Type B pancreatic cell (in vitro differentiated cells): ENCODE results near the gene D2HGDH. TPM values are rescaled to one million over a fixed set of nuclear protein-coding genes. Genes with fewer than 3 reads are reported as not detected.
"Not testable (repeated sequence)": the region's sequence is repeated elsewhere in the genome, so short reads cannot be mapped to it uniquely, and the experiment has no call there.

Experiments
- DNase-seq: peaks from one replicate; pipeline ENCODE4 v3.0.0; 2021; ENCODE audit warnings: mixed read lengths; ENCODE audit not compliant: unreplicated experiment; ENCODE audit errors: extremely low spot score
- H3K27ac Mint-ChIP-seq: 2 replicates; pipeline ENCODE4 v1.8.0; 2021; ENCODE audit warnings: mild to moderate bottlenecking, mixed read lengths
- H3K27me3 Mint-ChIP-seq: 2 replicates; pipeline ENCODE4 v1.8.0; 2021; ENCODE audit warnings: mixed read lengths
- H3K36me3 Mint-ChIP-seq: 2 replicates; pipeline ENCODE4 v1.8.0; 2021; ENCODE audit warnings: mixed read lengths
- H3K4me1 Mint-ChIP-seq: one replicate; pipeline ENCODE4 v1.8.0; 2021; ENCODE audit warnings: mixed read lengths; ENCODE audit not compliant: unreplicated experiment
- H3K4me3 Mint-ChIP-seq: 2 replicates; pipeline ENCODE4 v1.8.0; 2021; ENCODE audit warnings: mild to moderate bottlenecking, mixed read lengths
- H3K9me3 Mint-ChIP-seq: 2 replicates; pipeline ENCODE4 v1.8.0; 2021; ENCODE audit warnings: mixed read lengths
- CTCF ChIP-seq: fragments of 200-600 bp; sonication (generic); conservative IDR thresholded peaks from 2 replicates; pipeline ENCODE4 v1.5.0; 2021; ENCODE audit warnings: antibody characterized with exemption, mild to moderate bottlenecking
- total RNA-seq: library from RNA; stranded (reverse); gene quantifications from 2 replicates; pipeline ENCODE4 v1.2.1, GENCODE V29; 2021; ENCODE audit warnings: low replicate concordance

D2HGDH gene
- total RNA-seq, 1 donor from 2014 or later: 36.0 TPM

DNA sequence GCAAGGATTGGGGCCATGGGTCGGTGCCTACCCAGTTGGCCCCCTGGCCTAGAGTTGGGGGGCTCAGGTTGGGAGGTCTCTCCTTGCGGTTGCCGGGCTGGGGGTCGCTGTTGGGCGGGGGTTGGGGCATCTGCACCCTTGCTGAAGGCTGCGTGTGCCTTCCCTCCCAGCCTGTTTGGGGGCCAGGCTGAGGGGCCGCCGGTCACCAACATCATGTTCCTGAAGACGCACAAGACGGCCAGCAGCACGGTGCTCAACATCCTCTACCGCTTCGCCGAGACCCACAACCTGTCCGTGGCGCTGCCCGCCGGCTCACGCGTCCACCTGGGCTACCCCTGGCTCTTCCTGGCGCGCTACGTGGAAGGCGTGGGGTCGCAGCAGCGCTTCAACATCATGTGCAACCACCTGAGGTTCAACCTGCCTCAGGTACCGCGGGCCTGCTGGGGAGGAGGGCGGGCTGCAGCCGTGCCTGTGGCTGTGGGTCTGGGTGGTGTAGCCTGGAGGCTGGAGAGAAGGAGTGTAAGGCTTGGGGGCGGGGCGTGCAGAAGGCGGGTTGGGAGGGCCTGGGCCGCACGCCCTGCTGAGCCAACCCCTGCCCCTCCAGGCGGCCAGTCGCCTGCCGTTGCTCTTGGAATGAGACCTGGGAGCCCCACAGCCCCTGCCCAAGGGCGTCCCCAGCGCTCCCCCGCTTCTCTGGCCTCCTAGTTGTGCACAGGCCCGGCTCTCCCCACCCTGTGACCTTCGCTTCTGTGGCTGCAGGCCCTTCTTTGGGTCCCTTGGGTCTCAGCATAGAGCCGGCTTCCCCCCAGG, 67.4 kb downstream of the D2HGDH start:
- H3K27me3 Mint-ChIP-seq: no peaks in the 10 kb centered on the region
- no peaks in the 10 kb centered on the region for H3K9me3 Mint-ChIP-seq
- no peak for TF ChIP-seq CTCF
- H3K27ac Mint-ChIP-seq: no peak overlapping the region
- H3K36me3 Mint-ChIP-seq: no peaks in the 10 kb centered on the region
- H3K4me1 Mint-ChIP-seq: peaks cover 4% of the 10 kb centered on the region
- DNase-seq: no peak
- no peak overlapping the region for H3K4me3 Mint-ChIP-seq

DNA sequence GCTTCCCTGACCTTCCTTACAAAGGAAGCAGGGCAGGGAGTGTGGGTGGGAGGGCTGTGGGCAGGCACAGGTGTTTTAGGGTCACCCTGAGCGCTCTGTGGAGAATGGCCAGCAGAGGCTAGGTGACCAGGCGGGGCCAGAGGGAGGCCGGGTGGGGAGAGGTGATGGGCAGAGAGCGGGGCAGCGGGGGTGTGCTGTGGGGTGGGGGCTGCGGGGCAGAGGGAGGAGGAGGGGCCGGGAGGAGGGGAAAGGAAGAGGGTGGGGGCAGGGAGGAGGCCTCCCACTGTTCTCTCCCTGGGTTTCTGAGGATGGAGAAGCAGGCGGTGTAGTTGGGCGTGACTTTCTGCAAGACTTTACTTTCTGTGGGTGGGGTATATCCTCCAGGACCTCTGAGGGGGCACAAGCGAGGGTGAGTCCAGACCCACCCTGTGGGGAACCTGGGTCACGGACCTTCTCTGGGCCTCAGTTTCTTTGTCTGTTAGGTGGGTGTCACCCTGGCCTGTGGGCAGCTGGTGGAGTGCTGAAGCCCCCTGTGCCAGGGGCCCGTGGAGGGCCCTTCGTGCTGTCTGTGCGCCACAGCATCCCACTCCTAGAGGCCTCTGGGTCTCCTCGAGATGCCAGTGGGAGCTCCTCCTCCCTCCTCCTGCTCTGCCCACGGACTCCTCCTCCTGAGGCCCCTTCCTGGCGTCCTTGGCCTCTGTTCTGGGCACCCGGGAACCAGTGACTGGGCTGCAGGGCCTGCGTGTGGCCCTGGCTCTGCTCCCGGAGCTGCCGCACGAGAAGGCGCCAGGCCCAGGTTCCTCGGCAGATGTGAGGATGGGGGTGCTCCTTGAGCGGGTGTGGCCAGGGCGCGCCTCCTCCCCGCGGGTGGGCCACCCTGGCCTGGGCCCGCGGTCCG, 68.2 kb downstream of the D2HGDH start:
- Mint-ChIP-seq H3K4me3 (no peak overlapping the region), H3K27ac (no peak overlapping the region), H3K36me3 (no peaks in the 10 kb centered on the region), H3K9me3 (no peaks in the 10 kb centered on the region), H3K27me3 (no peaks in the 10 kb centered on the region), H3K4me1 (no peaks in the 10 kb centered on the region)
- TF ChIP-seq CTCF: no peak
- no peak for DNase-seq

DNA sequence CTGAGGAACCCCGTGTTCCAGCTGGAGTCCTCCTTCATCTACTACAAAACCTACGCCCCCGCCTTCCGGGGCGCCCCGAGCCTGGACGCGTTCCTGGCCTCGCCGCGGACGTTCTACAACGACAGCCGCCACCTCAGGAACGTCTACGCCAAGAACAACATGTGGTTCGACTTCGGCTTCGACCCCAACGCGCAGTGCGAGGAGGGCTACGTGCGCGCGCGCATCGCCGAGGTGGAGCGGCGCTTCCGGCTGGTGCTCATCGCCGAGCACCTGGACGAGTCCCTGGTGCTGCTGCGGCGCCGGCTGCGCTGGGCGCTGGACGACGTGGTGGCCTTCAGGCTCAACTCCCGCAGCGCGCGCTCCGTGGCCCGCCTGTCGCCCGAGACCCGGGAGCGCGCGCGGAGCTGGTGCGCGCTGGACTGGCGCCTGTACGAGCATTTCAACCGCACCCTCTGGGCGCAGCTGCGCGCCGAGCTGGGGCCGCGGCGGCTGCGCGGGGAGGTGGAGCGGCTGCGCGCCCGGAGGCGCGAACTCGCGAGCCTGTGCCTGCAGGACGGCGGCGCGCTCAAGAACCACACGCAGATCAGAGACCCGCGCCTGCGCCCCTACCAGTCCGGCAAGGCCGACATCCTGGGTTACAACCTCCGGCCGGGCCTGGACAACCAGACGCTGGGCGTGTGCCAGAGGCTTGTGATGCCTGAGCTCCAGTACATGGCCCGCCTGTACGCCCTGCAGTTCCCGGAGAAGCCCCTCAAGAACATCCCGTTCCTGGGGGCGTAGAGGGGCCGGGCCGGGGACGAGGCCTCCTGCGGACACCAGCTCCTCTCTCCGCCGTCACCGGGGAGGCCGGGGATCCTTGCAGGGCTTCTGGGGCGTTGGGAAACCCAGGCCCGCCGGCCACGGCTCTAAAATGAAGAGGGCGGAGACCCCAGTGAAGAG, 69.2 kb downstream of the D2HGDH start:
- Mint-ChIP-seq H3K4me3 (no peak overlapping the region), H3K4me1 (peaks cover 7% of the 10 kb centered on the region), H3K27me3 (peaks cover 6% of the 10 kb centered on the region), H3K9me3 (no peaks in the 10 kb centered on the region), H3K27ac (no peak overlapping the region), H3K36me3 (no peaks in the 10 kb centered on the region)
- no peak for TF ChIP-seq CTCF
- no peak for DNase-seq

DNA sequence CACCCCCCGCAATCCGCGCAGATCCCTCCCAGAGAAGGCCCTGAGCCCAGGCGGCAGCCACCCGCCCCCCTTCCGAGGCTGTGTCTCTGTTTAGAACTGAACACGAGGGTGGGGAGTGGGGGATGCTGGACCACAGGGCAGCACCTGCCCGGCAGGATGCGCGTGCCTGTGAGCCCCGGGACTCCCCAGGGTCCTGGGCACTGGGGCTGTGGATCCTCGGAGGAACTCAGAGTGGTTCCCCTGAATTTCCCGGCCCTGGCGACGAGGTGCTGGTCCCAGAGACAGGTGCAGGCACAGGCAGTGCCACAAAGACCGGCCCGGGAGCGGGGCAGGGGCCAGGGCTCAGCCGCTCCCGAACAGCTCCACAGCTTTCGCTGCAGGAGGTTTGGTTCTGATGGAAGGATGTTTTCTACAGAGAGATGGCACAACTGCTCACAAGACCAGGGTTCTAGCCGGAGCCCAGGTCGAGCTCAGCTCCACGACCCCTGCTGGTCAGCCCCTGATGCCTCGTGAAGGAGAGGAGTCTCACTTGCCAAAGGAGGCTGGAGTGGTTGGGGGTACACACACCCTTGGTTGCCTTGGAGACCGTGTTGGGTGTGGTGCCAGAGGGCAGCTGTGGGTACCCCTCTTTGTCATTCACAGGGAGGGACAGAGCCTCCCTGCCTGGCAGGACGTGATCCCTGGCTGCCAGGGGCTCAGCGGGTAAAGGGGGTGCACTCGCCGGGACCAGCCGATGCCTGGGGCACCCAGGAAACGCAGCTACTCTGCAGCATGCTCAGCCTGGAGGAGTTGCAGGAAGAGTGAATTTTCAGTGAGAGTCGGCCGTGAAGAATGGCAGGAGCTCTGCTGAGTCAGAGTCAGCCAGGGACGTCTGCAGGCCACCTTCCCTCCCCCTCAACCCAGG, 70.1 kb downstream of the D2HGDH start:
- no peak overlapping the region for H3K4me3 Mint-ChIP-seq

GRCh38 chr2:241806217-241806616, 71.8 kb downstream of the D2HGDH start:
- not testable (repeated sequence) for H3K36me3 Mint-ChIP-seq, H3K9me3 Mint-ChIP-seq

More for the DNA sequence above, 70.1 kb downstream of the D2HGDH start:
- Mint-ChIP-seq H3K9me3 (no peaks in the 10 kb centered on the region), H3K27ac (no peak overlapping the region), H3K36me3 (no peaks in the 10 kb centered on the region), H3K4me1 (peaks cover 13% of the 10 kb centered on the region), H3K27me3 (peaks cover 10% of the 10 kb centered on the region)
- peak; percentile 35 for TF ChIP-seq CTCF
- peak; percentile 63 for DNase-seq

More at GRCh38 chr2:241806217-241806616, 71.8 kb downstream of the D2HGDH start:
- H3K4me3 Mint-ChIP-seq, DNase-seq, H3K27ac Mint-ChIP-seq: not testable (repeated sequence)
- Mint-ChIP-seq H3K27me3 (peaks cover 10% of the 10 kb centered on the region), H3K4me1 (peaks cover 13% of the 10 kb centered on the region)
